ENCODE results near the gene PSMB10. TPM values are rescaled to one million over a fixed set of nuclear protein-coding genes. Genes with fewer than 3 reads are reported as not detected.

Gene PSMB10
- total RNA-seq, 1 donor from 2014 or later, result 51.9 TPM

DNA sequence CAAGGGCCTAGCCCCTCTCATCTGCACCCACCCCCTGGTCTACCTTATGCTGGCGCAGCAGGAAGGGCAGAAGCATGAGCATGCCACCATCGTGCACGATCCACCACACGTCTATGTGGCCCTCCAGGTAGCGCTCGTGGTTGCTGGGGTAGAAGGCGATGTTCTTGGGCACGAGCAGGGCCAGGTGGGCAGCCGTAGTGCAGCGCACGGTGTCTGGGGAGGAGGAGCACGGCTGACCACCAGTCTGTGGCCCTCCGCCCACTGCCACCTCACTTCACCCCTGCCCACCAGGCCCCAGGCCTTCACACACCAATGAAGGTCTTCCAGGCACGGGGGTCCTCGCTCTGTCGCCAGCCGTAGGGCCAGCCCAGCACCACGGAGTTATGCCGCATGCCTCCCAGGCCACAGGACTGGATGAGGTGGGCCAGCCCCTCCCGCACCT lies 9.5 kb upstream of the PSMB10 start:
- TF ChIP-seq, protein P1, sequence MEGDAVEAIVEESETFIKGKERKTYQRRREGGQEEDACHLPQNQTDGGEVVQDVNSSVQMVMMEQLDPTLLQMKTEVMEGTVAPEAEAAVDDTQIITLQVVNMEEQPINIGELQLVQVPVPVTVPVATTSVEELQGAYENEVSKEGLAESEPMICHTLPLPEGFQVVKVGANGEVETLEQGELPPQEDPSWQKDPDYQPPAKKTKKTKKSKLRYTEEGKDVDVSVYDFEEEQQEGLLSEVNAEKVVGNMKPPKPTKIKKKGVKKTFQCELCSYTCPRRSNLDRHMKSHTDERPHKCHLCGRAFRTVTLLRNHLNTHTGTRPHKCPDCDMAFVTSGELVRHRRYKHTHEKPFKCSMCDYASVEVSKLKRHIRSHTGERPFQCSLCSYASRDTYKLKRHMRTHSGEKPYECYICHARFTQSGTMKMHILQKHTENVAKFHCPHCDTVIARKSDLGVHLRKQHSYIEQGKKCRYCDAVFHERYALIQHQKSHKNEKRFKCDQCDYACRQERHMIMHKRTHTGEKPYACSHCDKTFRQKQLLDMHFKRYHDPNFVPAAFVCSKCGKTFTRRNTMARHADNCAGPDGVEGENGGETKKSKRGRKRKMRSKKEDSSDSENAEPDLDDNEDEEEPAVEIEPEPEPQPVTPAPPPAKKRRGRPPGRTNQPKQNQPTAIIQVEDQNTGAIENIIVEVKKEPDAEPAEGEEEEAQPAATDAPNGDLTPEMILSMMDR (conservative IDR thresholded peaks at IDR 0.05), result no peak
- no peaks in the 10 kb centered on the region for H3K9me3 Mint-ChIP-seq
- no peak overlapping the region for H3K4me3 Mint-ChIP-seq
- DNase-seq (ENCODE audit: extremely low spot score, unreplicated experiment), result no peak
- H3K27me3 Mint-ChIP-seq, result no peaks in the 10 kb centered on the region
- H3K27ac Mint-ChIP-seq, result no peak overlapping the region
- H3K36me3 Mint-ChIP-seq, result no peaks in the 10 kb centered on the region
- H3K4me1 Mint-ChIP-seq (ENCODE audit: unreplicated experiment), result peaks cover 3% of the 10 kb centered on the region

DNA sequence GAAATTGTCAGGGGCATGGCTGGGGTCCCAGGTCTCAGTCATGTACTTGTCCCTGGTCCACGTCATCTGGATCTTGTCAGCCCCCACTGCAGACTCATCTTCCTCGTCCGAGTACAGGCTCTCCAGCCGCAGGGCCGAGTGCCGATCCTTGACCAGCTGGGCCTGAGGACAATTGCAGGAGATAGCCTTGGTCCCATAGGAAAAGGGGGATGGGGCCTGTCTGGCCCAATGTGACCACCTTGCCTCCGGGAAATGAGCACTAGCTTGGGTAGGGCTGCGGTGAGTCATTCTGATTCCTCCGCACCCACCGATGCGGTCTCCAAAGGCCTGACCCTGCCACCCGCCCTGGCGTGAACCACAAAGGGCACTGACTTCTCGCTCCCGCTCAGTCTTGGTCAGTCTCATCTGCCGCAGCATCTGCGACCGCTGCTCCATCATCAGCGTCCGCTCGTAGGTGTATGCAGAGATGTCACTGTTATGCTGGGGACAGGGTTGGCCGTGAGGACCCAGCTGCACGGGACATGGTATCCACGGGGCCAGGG lies 8.8 kb upstream of the PSMB10 start:
- H3K36me3 Mint-ChIP-seq, result no peaks in the 10 kb centered on the region
- DNase-seq (ENCODE audit: extremely low spot score, unreplicated experiment), result no peak

DNA sequence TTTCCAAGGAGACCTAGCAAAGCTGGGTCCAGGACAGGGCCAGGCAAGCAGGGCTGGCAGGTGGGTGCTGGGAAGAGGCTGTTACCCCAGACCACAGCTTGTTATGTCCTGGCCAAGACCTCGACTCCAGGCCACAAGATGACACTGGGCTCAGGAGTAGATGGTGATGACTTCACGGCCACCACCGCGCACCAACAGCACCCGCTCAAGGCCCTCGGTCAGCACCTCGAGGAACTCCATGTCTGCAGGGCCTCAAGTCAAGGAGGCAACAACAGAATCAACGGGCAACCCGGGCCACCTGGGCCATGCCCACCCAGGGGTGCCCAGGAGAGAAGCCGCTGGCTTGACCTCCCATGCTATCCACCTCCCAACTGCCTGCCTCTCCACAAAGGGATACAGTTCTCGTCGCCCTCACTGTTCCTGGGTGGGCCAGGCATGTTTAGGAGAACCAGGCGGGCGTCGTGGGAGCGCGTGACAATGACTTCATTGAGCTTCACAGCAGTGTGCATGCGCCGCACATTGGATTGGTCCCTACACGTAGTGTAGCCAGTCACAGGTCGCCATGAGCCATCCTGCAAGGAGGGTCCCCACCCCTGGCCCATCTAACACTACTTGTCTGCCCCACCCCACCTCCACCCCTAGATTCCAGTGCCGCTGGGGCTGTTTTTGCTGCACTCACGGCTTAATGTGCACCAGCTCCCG lies 8.2 kb upstream of the PSMB10 start:
- no peak for DNase-seq (ENCODE audit: extremely low spot score, unreplicated experiment)
- H3K36me3 Mint-ChIP-seq, result no peaks in the 10 kb centered on the region
- H3K9me3 Mint-ChIP-seq, result no peaks in the 10 kb centered on the region
- peaks cover 3% of the 10 kb centered on the region for H3K4me1 Mint-ChIP-seq (ENCODE audit: unreplicated experiment)
- no peak overlapping the region for H3K27ac Mint-ChIP-seq
- TF ChIP-seq, protein P1 (conservative IDR thresholded peaks at IDR 0.05), result no peak
- H3K4me3 Mint-ChIP-seq, result no peak overlapping the region
- no peaks in the 10 kb centered on the region for H3K27me3 Mint-ChIP-seq

More for the DNA sequence above, 8.8 kb upstream of the PSMB10 start:
- Mint-ChIP-seq H3K9me3 (no peaks in the 10 kb centered on the region), H3K27ac (no peak overlapping the region), H3K4me1 (ENCODE audit: unreplicated experiment) (peaks cover 3% of the 10 kb centered on the region), H3K4me3 (no peak overlapping the region), H3K27me3 (no peaks in the 10 kb centered on the region)
- TF ChIP-seq, protein P1 (conservative IDR thresholded peaks at IDR 0.05), result no peak

DNA sequence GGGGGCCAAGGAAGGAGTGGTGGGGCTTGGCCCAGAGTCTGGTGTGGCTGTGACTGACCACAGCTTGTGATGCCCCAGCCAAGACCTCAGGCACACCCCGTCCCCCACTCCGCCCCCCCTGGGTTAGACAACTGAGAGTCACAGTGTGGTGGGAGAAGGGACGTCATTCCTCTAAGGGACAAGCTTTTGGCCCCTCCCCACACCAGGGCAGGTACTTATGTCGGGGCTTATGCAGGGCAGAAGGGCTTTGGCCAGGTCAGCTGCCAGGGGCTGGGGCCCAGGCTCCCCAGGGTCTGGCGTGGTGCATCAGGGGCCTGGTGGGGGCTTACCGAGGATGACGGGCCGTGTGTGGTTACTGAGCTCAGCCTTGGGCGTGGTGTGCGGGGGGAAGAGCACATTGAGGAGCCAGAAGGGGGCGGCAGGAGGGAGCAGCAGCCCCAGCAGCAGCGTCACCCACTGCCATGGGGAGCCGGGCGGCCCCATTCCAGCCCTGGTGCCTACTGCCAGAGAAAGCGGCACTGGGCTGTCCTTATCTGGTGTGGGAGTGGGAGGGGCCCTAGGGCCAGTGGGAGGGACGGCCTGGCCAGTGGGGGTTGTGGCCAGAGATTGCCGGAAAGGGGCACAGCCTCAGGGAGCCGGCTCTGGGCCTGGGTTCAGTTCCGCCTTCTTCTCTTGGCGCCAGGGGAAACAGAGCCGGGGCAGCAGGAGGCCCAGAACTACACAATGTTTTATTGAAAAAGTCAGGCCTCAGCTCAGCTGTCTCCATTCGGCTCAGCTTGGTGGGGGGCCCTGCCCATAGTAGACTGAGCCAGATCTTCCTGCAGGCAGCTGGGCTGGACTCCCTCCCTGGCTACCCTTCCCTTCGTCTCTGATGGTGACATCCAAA lies 7.2 kb upstream of the PSMB10 start, which contains the start of gene LCAT:
TSS of gene LCAT (minus strand) at position 502 of the 886 bp plus-strand sequence. CDS start at position 483, 19 bp downstream.
- H3K4me1 Mint-ChIP-seq (ENCODE audit: unreplicated experiment), result peaks cover 3% of the 10 kb centered on the region
- H3K9me3 Mint-ChIP-seq, result no peaks in the 10 kb centered on the region
- no peak within 1 kb of the TSS for H3K4me3 Mint-ChIP-seq
- H3K27me3 Mint-ChIP-seq, result no peaks in the 10 kb centered on the region
- TF ChIP-seq, protein P1 (conservative IDR thresholded peaks at IDR 0.05), result no peak
- DNase-seq (ENCODE audit: extremely low spot score, unreplicated experiment), result no peak
- H3K36me3 Mint-ChIP-seq, result no peaks in the 10 kb centered on the region
- no peak within 1 kb of the TSS for H3K27ac Mint-ChIP-seq

DNA sequence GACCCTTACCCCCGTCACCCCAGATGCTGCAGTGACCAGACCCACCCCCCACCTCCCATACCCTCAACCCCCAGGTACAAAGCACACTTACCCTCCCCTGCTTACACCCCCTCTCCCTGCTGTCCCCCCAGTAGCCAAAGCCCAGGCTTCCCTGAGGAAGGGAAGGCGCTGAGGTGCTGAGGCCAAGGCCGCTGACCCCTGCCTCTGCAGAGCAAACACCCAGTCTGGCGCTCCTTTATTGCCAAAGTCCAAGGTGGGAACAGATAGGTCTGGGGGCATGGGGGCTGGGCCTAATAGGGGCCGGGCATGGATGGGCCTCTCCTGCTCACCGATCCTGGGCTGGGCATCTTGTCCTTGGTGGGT lies 6.6 kb upstream of the PSMB10 start:
- Mint-ChIP-seq H3K27ac (no peak overlapping the region), H3K9me3 (no peaks in the 10 kb centered on the region), H3K36me3 (no peaks in the 10 kb centered on the region), H3K4me3 (no peak overlapping the region), H3K27me3 (no peaks in the 10 kb centered on the region), H3K4me1 (ENCODE audit: unreplicated experiment) (peaks cover 3% of the 10 kb centered on the region)
- no peak for DNase-seq (ENCODE audit: extremely low spot score, unreplicated experiment)
- TF ChIP-seq, protein P1 (conservative IDR thresholded peaks at IDR 0.05), result no peak
